Natural killer cell (primary cell): ENCODE measurements around the gene EEA1. TPM values are rescaled to one million over a fixed set of nuclear protein-coding genes. Genes with fewer than 3 reads are reported as not detected.

Experiments used
- ATAC-seq, 3 donors: fragments of 150-1000 bp in 2 of 3; fragments of 200-7000 bp in 1 of 3; cut with Tn5 transposase; 1 replicate in 1 of 3; 2 replicates in 2 of 3; pipeline ENCODE4 v1.10.0; 2021; ENCODE audit warnings: mild to moderate bottlenecking in 2 of 3, moderate library complexity in 2 of 3
- DNase-seq, 2 donors: peaks; one replicate each; pipeline versions ENCODE4 v3.0.0 to v3.0.0-alpha.2; 2013 to 2021; ENCODE audit warnings: mixed read lengths in 1 of 2
- H3K27ac ChIP-seq: one replicate; pipeline ENCODE4 v1.5.1; 2013; ENCODE audit warnings: mild to moderate bottlenecking, low read length
- H3K27me3 ChIP-seq: one replicate; pipeline ENCODE4 v1.6.1; 2013; ENCODE audit warnings: low read length; ENCODE audit not compliant: control insufficient read depth, insufficient read depth
- H3K36me3 ChIP-seq: one replicate; pipeline ENCODE4 v1.6.1; 2013; ENCODE audit warnings: low read length; ENCODE audit not compliant: control insufficient read depth, insufficient read depth
- H3K4me1 ChIP-seq: one replicate; pipeline ENCODE4 v1.6.1; 2013; ENCODE audit warnings: low read length; ENCODE audit not compliant: control insufficient read depth, insufficient read depth
- H3K4me3 ChIP-seq: one replicate; pipeline ENCODE4 v1.5.1; 2013; ENCODE audit warnings: low read length
- H3K9me3 ChIP-seq: one replicate; pipeline ENCODE4 v1.6.1; 2013; ENCODE audit warnings: low read length; ENCODE audit not compliant: control insufficient read depth, insufficient read depth
- H3K27ac Mint-ChIP-seq, 2 donors: one replicate each; pipeline ENCODE4 v1.8.0; 2022; ENCODE audit warnings: mild to moderate bottlenecking in 2 of 2, mixed read lengths in 2 of 2, moderate library complexity in 1 of 2
- H3K27me3 Mint-ChIP-seq, 2 donors: one replicate each; pipeline ENCODE4 v1.8.0; 2022; ENCODE audit warnings: low read depth in 2 of 2, mixed read lengths in 2 of 2
- H3K36me3 Mint-ChIP-seq: one replicate; pipeline ENCODE4 v1.8.0; 2022; ENCODE audit warnings: mixed read lengths
- H3K4me1 Mint-ChIP-seq, 2 donors: one replicate each; pipeline ENCODE4 v1.8.0; 2022; ENCODE audit warnings: mixed read lengths in 2 of 2
- H3K4me3 Mint-ChIP-seq: one replicate; pipeline ENCODE4 v1.8.0; 2022; ENCODE audit warnings: mild to moderate bottlenecking, moderate library complexity, mixed read lengths
- H3K9me3 Mint-ChIP-seq, 2 donors: one replicate each; pipeline ENCODE4 v1.8.0; 2022; ENCODE audit warnings: mixed read lengths in 2 of 2
- CTCF ChIP-seq: fragments of 200-600 bp; IDR thresholded peaks from one replicate; pipeline ENCODE4 v1.8.0; 2022; ENCODE audit warnings: antibody characterized with exemption
- WGBS: methylation state at CpG from one replicate; pipeline ENCODE4 v1.1.7; 2013; ENCODE audit warnings: missing lambda C conversion rate; ENCODE audit not compliant: insufficient coverage; 5-methylcytosine and 5-hydroxymethylcytosine counted together
- intact Hi-C: fragments of 100-400 bp; cut with micrococcal nuclease; formaldehyde crosslinking; loops from one replicate; pipeline ENCODE4 v1.14.2; 2022
- total RNA-seq, 4 donors: library from RNA; stranded (reverse); fragments of 120-200 nt in 1 of 4; gene quantifications; one replicate each; pipeline versions ENCODE4 v1.2.3 to v1.2.4, GENCODE V29; 2013 to 2022

EEA1 gene
- total RNA-seq, 3 donors from 2014 or later (not counting 1 experiment from before 2014, with no cell fraction given): 15.0 to 20.0 (median 15.0) TPM

- no peaks in the 10 kb centered on the region for H3K4me1 Mint-ChIP-seq
- intact Hi-C loops: no loop called here
- H3K27ac Mint-ChIP-seq: no peak overlapping the region
- Histone ChIP-seq H3K27me3 (no peaks in the 10 kb centered on the region), H3K27ac (no peak overlapping the region), H3K4me1 (no peaks in the 10 kb centered on the region), H3K9me3 (no peaks in the 10 kb centered on the region), H3K4me3 (no peak overlapping the region), H3K36me3 (peaks cover 20% of the 10 kb centered on the region)
- WGBS: 100% methylated on average over 1 of the region's 2 CpGs
- H3K4me3 Mint-ChIP-seq: no peak overlapping the region
- no peaks in the 10 kb centered on the region for H3K36me3 Mint-ChIP-seq
- H3K9me3 Mint-ChIP-seq: no peaks in the 10 kb centered on the region
- no peak for DNase-seq
- ATAC-seq: no peak
- no peak for TF ChIP-seq CTCF
- H3K27me3 Mint-ChIP-seq: no peaks in the 10 kb centered on the region
These were observed 114.5 kb downstream of the EEA1 start for GRCh38 chr12:92814584-92814983.

- Mint-ChIP-seq H3K9me3 (no peaks in the 10 kb centered on the region), H3K27ac (no peak overlapping the region), H3K27me3 (no peaks in the 10 kb centered on the region), H3K4me1 (no peaks in the 10 kb centered on the region), H3K36me3 (peaks cover 19% of the 10 kb centered on the region), H3K4me3 (no peak overlapping the region)
- no peaks in the 10 kb centered on the region for H3K4me1 ChIP-seq
- DNase-seq (no peak), ATAC-seq (no peak)
- no peak overlapping the region for H3K27ac ChIP-seq
- no CpG with 5 or more reads among the region's 4 CpGs for WGBS
- no peaks in the 10 kb centered on the region for H3K9me3 ChIP-seq
- no peak overlapping the region for H3K4me3 ChIP-seq
- TF ChIP-seq CTCF: no peak
- intact Hi-C loops: no loop called here
- no peaks in the 10 kb centered on the region for H3K27me3 ChIP-seq
- H3K36me3 ChIP-seq: peaks cover 21% of the 10 kb centered on the region
These were observed 118.7 kb downstream of the EEA1 start for GRCh38 chr12:92810370-92810769.

GRCh38 chr12:92803903-92804302 lies 125.2 kb downstream of the EEA1 start:
- H3K27ac ChIP-seq: no peak overlapping the region
- no peaks in the 10 kb centered on the region for H3K9me3 ChIP-seq
- peaks cover 22% of the 10 kb centered on the region for H3K36me3 Mint-ChIP-seq
- H3K4me1 Mint-ChIP-seq: no peaks in the 10 kb centered on the region
- no peaks in the 10 kb centered on the region for H3K27me3 ChIP-seq
- intact Hi-C loops: no loop called here
- WGBS: 93% methylated on average over 1 of the region's 1 CpG
- H3K27me3 Mint-ChIP-seq: no peaks in the 10 kb centered on the region
- no peak for TF ChIP-seq CTCF
- DNase-seq: no peak
- H3K4me3 Mint-ChIP-seq: no peak overlapping the region
- H3K27ac Mint-ChIP-seq: no peak overlapping the region
- no peak overlapping the region for H3K4me3 ChIP-seq
- no peaks in the 10 kb centered on the region for H3K4me1 ChIP-seq
- H3K36me3 ChIP-seq: peaks cover 43% of the 10 kb centered on the region
- no peak for ATAC-seq
- H3K9me3 Mint-ChIP-seq: no peaks in the 10 kb centered on the region

GRCh38 chr12:92802906-92803305 lies 126.2 kb downstream of the EEA1 start:
- Histone ChIP-seq H3K4me3 (no peak overlapping the region), H3K27ac (no peak overlapping the region), H3K27me3 (no peaks in the 10 kb centered on the region), H3K36me3 (peaks cover 37% of the 10 kb centered on the region), H3K4me1 (no peaks in the 10 kb centered on the region), H3K9me3 (no peaks in the 10 kb centered on the region)
- Mint-ChIP-seq H3K9me3 (no peaks in the 10 kb centered on the region), H3K4me1 (no peaks in the 10 kb centered on the region), H3K36me3 (peaks cover 24% of the 10 kb centered on the region), H3K4me3 (no peak overlapping the region), H3K27ac (no peak overlapping the region), H3K27me3 (no peaks in the 10 kb centered on the region)
- DNase-seq (no peak), ATAC-seq (no peak)
- no peak for TF ChIP-seq CTCF
- intact Hi-C loops: no loop called here
- WGBS: 94% methylated on average over 3 of the region's 3 CpGs
